ENCODE data around the gene PGD. TPM values are rescaled to one million over a fixed set of nuclear protein-coding genes. Genes with fewer than 3 reads are reported as not detected.

The PGD gene
- total RNA-seq = 95.8 and 99.9 TPM in 2 replicates

DNA sequence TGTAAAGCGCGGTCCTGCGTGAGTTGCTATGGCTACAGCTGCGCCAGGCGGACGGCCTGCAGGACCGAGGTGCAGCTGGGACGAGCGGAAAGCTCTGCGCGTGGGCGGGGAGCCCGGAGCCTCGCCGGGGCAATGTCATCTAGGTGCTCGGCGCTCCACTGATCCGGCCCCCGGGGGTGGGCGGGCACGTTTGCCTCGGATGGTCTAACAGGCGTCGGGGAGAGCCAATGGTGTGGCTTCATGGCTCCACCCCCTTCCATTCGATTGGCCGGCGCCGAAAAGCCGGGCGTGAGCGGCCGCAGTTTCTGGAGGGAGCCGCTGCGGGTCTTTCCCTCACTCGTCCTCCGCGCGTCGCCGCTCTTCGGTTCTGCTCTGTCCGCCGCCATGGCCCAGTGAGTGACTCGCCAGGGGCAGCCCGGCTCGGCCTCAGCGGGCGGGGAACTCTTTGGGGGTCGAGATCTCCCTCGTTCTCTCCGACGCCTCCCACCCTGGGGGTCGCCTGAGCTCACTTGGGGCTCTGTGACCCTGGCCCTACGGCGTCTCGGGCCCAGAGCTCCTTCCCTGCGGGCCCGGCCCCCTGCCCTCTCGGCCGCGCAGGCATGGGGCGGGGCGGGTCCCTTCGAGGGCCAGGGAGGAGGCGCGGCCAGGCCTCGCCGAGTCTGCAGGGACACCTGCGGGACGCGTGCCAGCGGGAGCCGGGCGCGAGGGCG, at the start of gene PGD:
PGD (plus strand) TSS at position 331 of the 710 bp plus-strand sequence; CDS start at position 385, 54 bp downstream.
- intact Hi-C loops (cut with micrococcal nuclease) = loop anchor here (1.0 to 5.0 kb wide), 12 partner anchors 11 to 860 kb away; partner anchors contain the start of genes KIF1B, LZIC, NMNAT1 and PEX14

DNA sequence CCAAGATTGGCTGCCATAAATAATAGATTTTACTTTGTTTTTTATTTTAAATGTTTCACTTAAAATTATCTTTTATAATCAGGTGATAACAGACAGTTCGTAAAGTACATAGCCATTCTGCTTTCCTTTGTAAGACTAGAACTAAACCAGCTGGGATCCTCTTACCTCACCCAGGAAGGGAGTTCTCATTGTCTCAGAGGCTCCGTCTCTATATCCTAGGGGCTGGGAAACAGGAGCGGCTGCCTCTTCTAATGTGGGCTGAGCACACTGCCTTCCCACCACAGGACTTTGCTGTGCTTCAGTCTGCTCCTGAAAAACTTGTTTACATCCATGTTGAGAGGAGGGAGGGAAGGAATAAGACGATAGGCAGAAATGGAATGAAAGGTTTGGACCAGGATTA, 45.6 kb upstream of the PGD start:
- intact Hi-C loops (cut with micrococcal nuclease) = no loop called here

DNA sequence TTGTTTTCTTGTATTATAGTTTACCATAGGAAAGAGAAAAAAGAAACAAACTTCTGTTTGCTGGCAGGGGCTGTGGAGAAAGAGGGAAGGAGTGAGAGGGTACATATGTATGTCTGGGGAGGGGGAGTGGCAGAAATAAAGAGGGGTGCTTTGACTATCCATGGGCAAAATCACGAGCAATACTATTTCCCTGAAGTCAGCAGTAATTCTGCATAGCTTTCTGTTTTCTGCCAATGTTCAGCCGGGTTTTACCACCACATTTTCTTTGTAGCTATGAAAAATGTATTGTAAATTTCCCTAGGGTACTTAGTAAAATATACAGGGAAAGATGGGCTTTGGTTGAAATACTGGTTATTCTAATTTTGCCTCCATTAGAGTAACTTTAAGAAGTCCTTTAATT, 45.2 kb upstream of the PGD start:
- intact Hi-C loops (cut with micrococcal nuclease) = no loop called here

DNA sequence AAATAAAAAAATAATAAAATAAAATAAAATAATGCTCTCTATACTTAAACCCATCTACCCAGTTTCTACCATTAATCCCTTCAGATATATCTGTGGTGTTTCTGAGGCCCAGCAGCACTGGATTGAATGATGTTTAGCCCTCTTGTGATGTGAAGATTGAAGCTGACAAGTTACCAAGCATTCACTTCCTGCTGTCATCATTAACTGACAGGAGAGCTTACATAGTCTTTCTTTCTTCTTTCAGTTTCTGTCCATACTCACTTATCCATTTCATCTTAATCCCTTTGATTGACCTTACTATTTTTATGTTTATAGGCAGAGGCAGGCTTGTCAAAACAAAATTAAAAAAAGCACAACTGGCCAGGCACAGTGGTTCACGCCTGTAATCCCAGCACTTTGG, 38.8 kb upstream of the PGD start:
- intact Hi-C loops (cut with micrococcal nuclease) = loop anchor here (1.0 kb wide), 1 partner anchor 38 kb away; no protein-coding TSS in a partner anchor

DNA sequence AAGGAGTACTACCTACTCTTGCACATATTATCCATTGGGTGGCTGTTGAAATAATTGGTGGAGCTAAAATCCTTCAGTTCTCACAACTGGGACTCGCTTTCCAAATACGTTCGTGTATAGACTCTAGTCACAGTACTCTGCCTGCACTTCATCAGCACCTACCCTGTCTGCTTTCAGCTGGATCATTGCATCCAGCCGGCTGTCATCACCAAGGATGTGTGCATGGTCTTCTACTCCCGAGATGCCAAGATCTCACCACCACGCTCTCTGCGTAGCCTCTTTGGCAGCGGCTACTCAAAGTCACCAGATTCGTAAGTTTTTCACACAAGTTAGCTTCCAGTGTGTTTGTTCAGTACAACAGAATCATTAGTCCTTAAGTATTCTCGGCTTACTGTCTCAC, 37.3 kb upstream of the PGD start:
- intact Hi-C loops (cut with micrococcal nuclease) = no loop called here

DNA sequence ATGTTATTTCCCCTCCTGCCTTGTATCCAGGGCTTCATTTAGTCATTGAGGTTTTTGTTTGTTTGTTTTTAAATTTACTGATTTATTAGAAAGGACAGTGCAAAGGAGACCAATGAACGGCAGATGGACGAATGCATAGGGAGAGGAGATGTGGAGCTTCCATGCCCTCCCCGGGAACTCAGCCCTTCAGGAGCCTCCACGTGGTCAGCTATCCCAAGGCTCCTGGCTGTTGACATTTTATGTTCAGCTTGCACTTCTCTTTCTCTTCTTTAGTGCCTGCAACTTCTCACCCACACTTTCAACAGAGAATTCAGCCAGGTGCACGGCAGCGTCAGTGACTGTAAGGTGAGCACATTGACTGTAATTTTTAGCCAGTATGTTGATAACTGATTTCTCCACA, 30.7 kb upstream of the PGD start:
- intact Hi-C loops (cut with micrococcal nuclease) = no loop called here

DNA sequence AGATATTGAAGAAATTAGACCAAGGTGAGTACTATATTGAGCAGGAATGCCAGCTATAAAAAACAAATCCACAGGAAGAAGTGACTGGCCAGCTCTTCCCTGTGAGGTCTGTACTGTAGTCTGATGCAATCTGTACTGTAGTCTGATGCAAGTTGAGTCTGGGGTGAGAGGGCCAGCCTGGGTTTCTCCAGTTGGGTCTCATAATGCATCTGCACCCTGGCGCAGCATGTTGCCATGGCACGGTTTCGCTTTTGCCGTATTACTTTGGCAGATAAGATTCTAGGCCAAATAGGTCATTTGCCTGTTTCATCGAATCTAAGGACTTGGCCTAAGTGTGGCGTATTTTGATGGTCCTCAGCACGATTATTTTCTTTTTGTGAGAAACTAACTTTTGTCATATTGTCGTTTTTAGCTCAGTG, 24.4 kb upstream of the PGD start:
- intact Hi-C loops (cut with micrococcal nuclease) = no loop called here

DNA sequence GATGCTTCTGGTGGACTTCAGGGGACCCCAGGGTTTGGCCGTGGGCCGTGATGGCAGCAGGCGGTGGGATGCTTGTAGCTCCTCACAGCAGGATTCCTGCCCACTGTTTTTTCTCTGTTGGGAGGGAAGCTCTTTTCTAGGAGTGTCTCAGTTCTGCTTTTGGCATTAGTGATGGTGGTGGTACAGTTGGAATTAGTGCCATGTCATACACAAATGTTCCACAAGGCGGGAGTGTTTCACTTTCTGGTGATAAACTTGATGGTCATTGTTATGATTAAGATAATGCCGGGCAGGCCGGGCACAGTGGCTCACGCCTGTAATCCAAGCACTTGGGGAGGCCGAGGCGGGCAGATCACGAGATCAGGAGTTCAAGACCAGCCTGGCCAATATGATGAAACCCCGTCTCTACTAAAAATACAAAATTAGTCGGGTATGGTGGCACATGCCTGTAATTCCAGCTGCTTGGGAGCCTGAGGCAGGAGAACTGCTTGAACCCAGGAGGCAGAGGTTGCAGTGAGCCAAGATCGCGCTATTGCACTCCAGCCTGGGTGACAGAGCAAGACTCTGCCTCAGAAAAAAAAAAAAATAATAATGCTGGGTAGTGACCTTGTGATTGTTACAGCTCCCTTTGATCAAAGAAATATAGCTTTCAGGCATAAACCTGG, 21.4 kb upstream of the PGD start:
- intact Hi-C loops (cut with micrococcal nuclease) = loop anchor here (1.0 kb wide), 3 partner anchors 21 to 117 kb away; no protein-coding TSS in a partner anchor

DNA sequence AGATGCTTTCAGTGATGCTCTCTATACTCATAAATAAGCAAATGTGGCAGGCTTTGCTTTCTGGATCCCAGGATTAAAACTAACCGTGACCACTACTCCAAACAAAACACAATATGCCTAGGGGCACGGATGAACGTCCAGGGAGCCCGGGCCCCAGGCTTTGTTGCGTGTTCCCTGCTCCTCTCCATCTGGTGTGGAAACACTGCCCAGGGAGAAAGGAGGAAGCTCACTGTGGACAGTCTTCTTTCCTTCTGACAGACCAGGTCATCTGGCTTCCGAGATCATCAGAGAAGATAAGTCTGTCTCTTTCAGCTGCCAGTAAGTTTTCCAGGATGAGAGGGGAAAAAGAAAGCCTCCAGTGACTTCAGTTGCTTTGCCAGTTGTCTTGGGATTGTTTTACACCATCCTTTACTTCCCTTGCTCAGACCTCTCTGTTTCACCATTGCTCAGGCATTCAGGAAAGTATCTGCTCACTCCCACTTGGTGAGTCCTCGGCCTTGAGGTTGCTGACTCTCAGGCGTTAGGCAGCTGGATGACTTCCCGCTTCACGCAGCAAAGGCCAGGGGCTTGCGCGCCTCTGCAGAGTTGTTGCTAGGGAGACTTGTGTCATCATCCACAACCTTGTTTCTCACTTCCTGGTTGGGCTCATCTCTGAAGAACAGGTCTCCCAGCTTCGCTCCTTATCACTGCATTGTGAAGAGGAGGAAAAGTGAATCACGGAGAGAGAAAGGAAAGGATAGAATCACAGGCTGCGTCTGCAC, 20.6 kb upstream of the PGD start:
- intact Hi-C loops (cut with micrococcal nuclease) = no loop called here

DNA sequence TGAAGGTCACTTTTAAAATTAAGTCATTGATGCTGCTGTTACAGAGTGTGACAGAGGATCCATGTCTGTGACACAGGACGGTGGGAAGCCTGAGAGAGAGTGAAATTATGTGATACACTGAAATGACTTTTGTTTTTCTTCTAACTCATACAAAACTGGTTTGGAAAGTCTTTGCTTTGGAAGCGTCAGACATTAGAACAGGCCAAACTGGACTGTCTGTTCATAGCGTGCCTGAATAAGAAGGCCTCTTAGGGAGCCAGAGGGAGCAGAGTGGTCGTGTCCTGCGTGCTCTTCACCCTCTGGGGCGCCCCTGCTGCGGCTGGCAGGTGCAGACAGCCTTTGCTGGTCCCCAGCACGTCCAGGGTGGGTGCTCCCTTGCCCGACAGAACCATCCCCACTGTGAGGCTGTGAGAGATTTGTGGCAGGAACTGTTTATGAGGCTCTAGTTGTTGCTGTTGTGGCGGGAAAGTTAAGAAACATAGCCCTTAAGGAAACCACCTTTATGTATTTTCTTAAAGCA, 19.7 kb upstream of the PGD start:
- intact Hi-C loops (cut with micrococcal nuclease) = no loop called here

DNA sequence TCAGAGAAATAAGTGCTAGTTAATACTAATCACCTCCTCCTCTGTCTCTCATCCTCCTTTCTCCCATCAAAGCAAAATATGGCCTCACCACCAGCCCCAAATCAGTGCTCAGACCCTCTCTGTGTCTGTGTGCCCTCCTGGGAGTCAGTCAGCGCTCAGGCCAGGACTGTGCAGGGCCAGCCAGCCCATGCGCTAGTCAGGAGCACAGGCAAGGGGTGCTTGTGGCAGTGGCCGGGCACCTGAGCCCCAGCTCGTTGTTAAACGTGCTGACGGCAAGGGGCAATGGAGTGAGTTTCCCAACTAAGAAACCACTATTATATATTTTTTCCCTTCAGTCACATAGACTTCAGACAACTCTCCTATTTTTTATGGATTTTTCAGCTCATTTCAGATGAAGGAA, 19.2 kb upstream of the PGD start:
- intact Hi-C loops (cut with micrococcal nuclease) = no loop called here

DNA sequence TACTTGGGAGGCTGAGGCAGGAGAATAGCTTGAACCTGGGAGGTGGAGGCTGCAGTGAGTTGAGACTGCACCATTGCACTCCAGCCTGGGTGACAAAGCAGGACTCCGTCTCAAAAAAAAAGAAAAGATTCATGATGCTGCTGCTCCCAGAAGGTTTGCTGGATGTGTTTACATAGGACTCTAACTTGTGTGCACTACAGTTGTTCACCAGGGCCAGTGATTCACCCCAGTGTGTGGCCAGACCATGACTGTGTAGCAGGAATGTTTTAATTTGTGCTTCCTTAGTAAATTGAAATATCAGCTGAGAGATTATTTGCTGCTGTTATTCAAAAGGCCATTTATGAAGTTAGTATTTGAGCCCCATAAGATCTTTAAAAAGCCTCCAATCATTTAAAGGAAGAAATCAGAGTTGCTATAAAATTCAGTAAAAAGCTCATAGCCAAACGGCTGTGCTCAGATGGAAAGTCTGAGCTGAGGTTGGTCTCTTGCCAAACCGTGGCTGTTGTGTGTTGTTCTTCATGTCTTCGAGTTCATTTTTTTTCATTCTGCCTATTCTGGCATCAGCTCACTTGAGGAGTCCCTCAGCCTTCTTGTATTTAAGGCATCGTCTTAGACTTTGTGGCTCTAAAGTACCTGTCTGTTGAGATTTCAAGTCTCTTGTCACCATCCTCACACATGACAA, 18.1 kb upstream of the PGD start:
- intact Hi-C loops (cut with micrococcal nuclease) = no loop called here

DNA sequence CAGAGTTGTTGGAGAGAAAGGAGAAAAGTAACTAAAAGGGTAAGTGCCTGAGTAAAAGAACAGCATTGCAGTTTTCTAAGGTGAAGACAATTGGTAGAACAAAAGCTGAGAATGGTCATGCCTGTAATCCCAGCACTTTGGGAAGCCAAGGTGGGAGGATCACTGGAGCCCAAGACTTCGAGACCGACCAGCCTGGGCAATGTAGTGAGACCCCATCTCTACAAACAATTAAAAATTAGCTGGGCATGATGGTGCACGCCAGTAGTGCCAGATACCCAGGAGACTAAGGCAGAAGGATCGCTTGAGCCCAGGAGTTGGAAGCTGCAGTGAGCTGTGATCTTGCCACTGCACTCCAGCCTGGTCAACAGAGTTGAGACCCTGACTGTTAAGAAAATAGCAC, 15.2 kb upstream of the PGD start:
- intact Hi-C loops (cut with micrococcal nuclease) = no loop called here

DNA sequence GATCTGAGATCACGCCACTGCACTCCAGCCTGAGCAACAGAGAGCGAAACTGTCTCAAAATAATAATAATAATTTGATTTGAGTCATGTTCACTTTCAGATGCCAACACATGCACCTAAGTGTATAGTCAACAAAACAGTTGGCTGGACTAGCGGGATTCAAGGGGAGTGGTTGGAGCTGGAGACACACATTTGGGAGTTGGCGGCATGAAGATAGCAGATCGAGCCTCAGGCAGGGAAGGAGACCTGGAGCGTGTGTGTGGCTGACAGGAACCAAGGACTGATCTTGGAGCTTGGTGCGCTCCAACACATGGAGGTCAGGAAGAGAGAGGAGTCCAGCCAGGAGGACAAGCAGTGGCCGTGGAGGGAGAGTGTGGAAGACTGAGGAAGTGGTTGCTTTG, 14.6 kb upstream of the PGD start:
- intact Hi-C loops (cut with micrococcal nuclease) = no loop called here

DNA sequence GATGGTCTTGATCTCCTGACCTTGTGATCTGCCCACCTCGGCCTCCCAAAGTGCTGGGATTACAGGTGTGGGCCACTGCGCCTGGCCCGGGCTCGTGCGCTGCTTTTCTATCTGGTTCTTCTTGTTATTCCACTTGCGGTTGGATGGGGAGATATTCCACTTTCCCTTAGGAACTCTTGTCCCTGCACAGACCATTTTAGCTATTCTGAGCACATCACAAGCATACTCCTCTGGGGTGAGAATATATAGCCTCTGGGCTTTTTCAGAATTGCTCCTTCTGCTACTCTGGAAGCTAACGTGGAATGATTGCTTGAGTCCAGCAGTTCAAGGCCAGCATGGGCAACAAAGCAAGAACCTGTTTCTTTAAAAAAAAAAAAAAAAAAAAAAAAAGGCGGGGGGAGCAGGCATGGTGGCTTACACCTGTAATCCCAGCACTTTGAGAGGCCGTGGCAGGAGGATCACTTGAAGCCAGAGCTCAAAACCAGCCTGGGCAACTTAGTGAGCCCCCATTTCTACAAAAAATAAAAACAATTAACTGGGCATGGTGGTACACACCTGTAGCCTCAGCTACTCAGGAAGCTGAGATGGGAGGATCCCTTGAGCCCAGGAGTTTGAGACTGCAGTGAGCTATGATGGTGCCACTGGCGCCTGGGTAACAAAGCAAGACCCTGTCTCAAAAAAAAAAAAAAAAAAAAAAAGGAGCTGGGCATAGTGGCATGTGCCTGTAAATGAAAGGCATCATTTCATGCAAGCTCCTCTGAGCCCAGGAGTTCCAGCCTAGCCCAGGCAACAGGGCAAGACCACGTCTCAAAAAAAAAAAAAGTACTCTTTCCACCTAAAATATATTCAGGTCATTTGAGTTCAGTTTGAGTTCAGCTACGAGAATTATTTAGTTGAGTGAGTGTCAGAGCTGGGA, 11.8 kb upstream of the PGD start:
- intact Hi-C loops (cut with micrococcal nuclease) = no loop called here

DNA sequence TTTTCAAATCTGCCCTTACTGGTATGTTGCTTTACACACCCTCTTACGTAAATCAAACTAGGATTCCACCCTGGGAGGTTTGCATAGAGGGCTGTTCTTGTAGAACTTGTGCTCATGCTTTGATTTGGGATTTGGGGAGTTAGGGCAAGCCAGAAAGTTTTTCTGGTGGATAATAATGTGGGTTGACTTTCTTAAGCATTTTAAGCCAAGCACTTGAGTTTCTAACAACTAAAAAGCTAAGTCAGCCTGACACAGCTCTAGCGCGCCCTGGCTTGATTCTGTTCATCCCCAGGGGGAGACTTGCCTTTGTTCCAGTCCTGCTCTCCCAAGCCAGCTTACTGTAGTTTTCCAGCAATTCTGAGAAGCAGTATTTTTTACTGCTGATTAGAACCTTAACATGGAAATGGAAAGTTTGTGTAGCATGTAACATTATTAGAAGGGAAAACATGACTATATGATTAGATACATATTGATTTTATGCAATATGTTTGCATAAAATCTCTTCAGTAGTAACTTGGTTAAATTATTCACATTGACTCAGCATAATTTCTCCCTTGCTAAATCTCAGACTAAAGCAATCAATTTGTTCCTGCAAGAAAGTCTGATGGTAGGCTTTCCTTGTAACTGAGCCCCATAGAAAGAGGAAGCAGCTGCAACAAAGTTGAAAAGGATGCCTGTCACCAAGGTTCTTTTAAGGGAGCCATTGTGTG, 11.0 kb upstream of the PGD start:
- intact Hi-C loops (cut with micrococcal nuclease) = loop anchor here (1.0 kb wide), 1 partner anchor 10 kb away; no protein-coding TSS in a partner anchor

DNA sequence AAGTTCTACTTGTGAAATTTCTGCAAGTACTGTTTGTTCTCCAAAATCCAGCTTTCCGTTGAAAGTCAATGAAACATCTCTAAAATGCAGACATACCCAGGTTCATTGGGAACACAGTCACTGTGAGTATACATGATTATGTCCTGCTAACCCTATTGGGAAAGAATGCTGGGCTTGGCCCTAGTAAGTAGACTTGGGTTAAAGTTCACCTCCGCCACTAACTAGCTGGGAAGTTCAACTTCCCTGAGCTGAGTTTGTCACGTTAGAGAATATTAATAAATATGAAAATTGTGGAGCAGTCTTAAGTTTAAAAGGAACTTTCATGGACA, 10.5 kb upstream of the PGD start:
- intact Hi-C loops (cut with micrococcal nuclease) = loop anchor here (1.0 kb wide), 1 partner anchor 10 kb away; no protein-coding TSS in a partner anchor

DNA sequence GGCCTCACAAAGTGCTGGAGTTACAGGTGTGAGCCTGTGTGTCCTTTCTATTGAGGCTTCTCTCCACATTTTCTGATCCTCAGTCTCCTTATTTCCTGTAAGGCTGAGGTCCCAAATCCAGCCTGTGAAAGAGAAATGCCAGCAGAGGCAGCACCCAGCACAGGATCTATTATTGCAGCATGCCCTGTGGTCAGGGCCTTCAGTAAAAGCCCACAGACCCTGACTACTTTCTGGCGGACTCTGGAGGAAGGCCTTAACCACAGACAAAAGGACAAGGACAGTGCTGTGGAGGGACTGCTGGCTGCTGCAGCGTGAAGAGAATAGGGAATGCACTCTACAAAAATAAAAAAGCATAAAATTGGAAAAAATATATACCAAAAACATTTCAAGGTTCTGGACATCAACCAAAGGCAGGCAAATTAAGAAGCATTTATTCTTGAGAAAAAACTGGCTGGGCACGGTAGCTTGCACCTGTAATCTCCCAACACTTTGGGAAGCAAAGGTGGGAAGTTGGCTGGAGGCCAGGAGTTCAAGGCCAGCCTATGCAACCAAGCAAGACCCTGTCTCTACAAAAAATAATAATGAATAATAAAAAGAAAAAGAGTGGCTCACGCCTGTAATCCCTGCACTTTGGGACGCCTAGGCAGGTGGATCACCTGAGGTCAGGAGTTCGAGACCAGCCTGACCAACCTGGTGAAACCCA, 9.4 kb upstream of the PGD start:
- intact Hi-C loops (cut with micrococcal nuclease) = no loop called here

DNA sequence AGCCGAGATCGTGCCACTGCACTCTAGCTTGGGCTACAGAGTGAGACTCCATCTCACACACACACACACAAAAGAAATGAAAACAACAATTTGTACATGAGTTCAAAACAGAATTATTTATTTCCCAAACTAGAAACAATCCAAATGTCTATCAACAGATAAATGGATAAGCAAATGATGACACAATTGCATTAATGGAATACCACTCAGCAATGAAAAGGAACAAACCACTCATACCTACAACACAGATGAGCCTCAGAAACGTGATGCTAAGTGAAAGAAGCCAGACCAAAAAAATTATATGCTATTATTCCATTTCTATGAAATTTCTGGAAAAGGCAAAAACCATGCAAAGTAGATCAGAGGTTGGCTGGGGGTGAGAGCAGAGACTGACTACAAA, 2.0 kb upstream of the PGD start:
- intact Hi-C loops (cut with micrococcal nuclease) = loop anchor here (5.0 kb wide), 1 partner anchor 615 kb away; the partner anchor contains the start of gene TARDBP

Data from T-helper 1 cell treated with Interleukin-12 subunit alpha and Interleukin-12 subunit beta and Interleukin-4 antibody, amounts not matched to agents 30 ng/mL and 1 ng/mL, for 36 hours (primary cell).